Skin epidermis (tissue), 12 donors: ENCODE results near the gene KRT85.

Source experiments
- H3K27ac ChIP-seq, 21 experiments: fragments of 200-600 bp; sonication (generic) in 11 of 21; one replicate each; pipeline ENCODE4 v1.5.0; 2020; ENCODE audit warnings: mild to moderate bottlenecking in 3 of 21, inconsistent platforms in 2 of 21, moderate library complexity in 2 of 21
- H3K4me3 ChIP-seq, 7 experiments: fragments of 200-600 bp; sonication (generic) in 2 of 7; one replicate each; pipeline ENCODE4 v1.5.0; 2020; ENCODE audit warnings: inconsistent platforms in 2 of 7, mild to moderate bottlenecking in 2 of 7, moderate library complexity in 1 of 7

Gene KRT85

GRCh38 chr12:52314511-52314910 lies 52.8 kb downstream of the KRT85 start:
- no peak overlapping the region for H3K27ac ChIP-seq
- no peak overlapping the region for H3K4me3 ChIP-seq

GRCh38 chr12:52313926-52314325 lies 53.4 kb downstream of the KRT85 start:
- Histone ChIP-seq H3K27ac (no peak overlapping the region), H3K4me3 (no peak overlapping the region)

GRCh38 chr12:52313461-52313860 lies 53.8 kb downstream of the KRT85 start:
- Histone ChIP-seq H3K27ac (no peak overlapping the region), H3K4me3 (no peak overlapping the region)

- Histone ChIP-seq H3K27ac (no peak overlapping the region), H3K4me3 (no peak overlapping the region)
Observed at GRCh38 chr12:52312086-52312485, 55.2 kb downstream of the KRT85 start.

GRCh38 chr12:52311285-52311648 lies 56.0 kb downstream of the KRT85 start:
- Histone ChIP-seq H3K4me3 (no peak overlapping the region), H3K27ac (no peak overlapping the region)

GRCh38 chr12:52310622-52311284 lies 56.5 kb downstream of the KRT85 start:
- Histone ChIP-seq H3K27ac (no peak overlapping the region), H3K4me3 (no peak overlapping the region)
